Measurements from ENCODE around the gene ZNF304.
"Not testable (repeated sequence)": the region's sequence is repeated elsewhere in the genome, so short reads cannot be mapped to it uniquely, and the experiment has no call there.

Gene ZNF304

GRCh38 chr19:57363688-57364181 is 12.7 kb downstream of the ZNF304 start:
- Histone ChIP-seq H3K27ac (ENCODE audit: poor library complexity, severe bottlenecking) (peak overlapping the region; percentile 24), H3K36me3 (ENCODE audit: low read depth) (peaks cover 5% of the 10 kb centered on the region), H3K4me3 (ENCODE audit: severe bottlenecking) (peak overlapping the region; percentile 49), H3K4me1 (ENCODE audit: insufficient read depth, poor library complexity, severe bottlenecking) (no peaks in the 10 kb centered on the region), H3K27me3 (ENCODE audit: insufficient read depth, poor library complexity, severe bottlenecking) (no peaks in the 10 kb centered on the region), H3K9me3 (ENCODE audit: severe bottlenecking) (no peaks in the 10 kb centered on the region)
- peak; percentile 12 for ATAC-seq (ENCODE audit: low read depth)
- TF ChIP-seq CTCF (IDR thresholded peaks at IDR 0.05; ENCODE audit: poor library complexity, severe bottlenecking): no peak
- no peak for DNase-seq (ENCODE audit: low spot score)

- H3K4me3 ChIP-seq (ENCODE audit: severe bottlenecking): no peak overlapping the region
- H3K9me3 ChIP-seq (ENCODE audit: severe bottlenecking): no peaks in the 10 kb centered on the region
- no peaks in the 10 kb centered on the region for H3K27me3 ChIP-seq (ENCODE audit: insufficient read depth, poor library complexity, severe bottlenecking)
- H3K36me3 ChIP-seq (ENCODE audit: low read depth): peaks cover 5% of the 10 kb centered on the region
- H3K27ac ChIP-seq (ENCODE audit: poor library complexity, severe bottlenecking): no peak overlapping the region
- ATAC-seq (ENCODE audit: low read depth) (no peak), DNase-seq (ENCODE audit: low spot score) (no peak)
- TF ChIP-seq CTCF (IDR thresholded peaks at IDR 0.05; ENCODE audit: poor library complexity, severe bottlenecking): no peak
- H3K4me1 ChIP-seq (ENCODE audit: insufficient read depth, poor library complexity, severe bottlenecking): no peaks in the 10 kb centered on the region
Observed at GRCh38 chr19:57366776-57367175, 15.7 kb downstream of the ZNF304 start.

GRCh38 chr19:57374179-57374578 is 23.1 kb downstream of the ZNF304 start:
- no peaks in the 10 kb centered on the region for H3K4me1 ChIP-seq (ENCODE audit: insufficient read depth, poor library complexity, severe bottlenecking)
- peaks cover 8% of the 10 kb centered on the region for H3K9me3 ChIP-seq (ENCODE audit: severe bottlenecking)
- ATAC-seq (ENCODE audit: low read depth): no peak
- H3K27me3 ChIP-seq (ENCODE audit: insufficient read depth, poor library complexity, severe bottlenecking): no peaks in the 10 kb centered on the region
- H3K4me3 ChIP-seq (ENCODE audit: severe bottlenecking): no peak overlapping the region
- TF ChIP-seq CTCF (IDR thresholded peaks at IDR 0.05; ENCODE audit: poor library complexity, severe bottlenecking): no peak
- H3K27ac ChIP-seq (ENCODE audit: poor library complexity, severe bottlenecking): no peak overlapping the region
- H3K36me3 ChIP-seq (ENCODE audit: low read depth): peaks cover 37% of the 10 kb centered on the region
- no peak for DNase-seq (ENCODE audit: low spot score)

DNA sequence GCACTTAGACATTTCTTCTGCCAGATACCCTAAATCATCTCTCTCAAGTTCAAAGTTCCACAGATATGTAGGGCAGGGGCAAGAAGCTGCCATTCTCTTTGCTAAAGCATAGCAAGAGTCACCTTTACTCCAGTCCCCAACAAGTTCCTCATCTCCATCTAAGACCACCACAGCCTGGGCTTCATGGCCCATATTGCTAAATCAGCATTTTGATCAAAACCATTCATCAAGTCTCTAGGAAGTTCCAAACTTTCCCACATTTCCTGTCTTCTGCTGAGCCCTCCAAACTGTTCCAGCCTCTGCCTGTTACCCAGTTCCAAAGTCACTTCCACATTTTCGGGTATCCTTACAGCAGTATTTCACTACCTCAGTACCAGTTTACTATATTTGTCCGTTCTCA is 23.6 kb downstream of the ZNF304 start:
- H3K27ac ChIP-seq (ENCODE audit: poor library complexity, severe bottlenecking); H3K27me3 ChIP-seq (ENCODE audit: insufficient read depth, poor library complexity, severe bottlenecking); H3K4me3 ChIP-seq (ENCODE audit: severe bottlenecking); ATAC-seq (ENCODE audit: low read depth); H3K4me1 ChIP-seq (ENCODE audit: insufficient read depth, poor library complexity, severe bottlenecking); H3K9me3 ChIP-seq (ENCODE audit: severe bottlenecking); DNase-seq (ENCODE audit: low spot score): not testable (repeated sequence)
- peaks cover 37% of the 10 kb centered on the region for H3K36me3 ChIP-seq (ENCODE audit: low read depth)

DNA sequence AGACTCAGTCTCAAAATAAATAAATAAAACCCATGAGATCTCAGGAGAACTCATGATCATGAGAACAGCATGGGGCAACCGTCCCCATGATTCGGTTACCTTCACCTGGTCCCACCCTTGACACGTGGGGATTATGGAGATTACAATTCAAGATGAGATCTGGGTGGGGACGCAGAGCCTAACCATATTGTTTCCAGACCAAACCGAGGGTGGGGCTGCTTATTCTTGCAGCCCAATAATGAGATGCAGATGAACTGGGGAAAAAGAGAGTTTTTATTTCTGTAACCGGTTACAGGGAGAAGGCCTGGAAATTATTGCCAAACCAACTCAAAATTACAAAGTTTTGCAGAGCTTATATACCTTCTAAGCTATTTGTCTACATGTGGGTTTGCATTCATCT is 25.1 kb downstream of the ZNF304 start:
- ATAC-seq (ENCODE audit: low read depth) (no peak), DNase-seq (ENCODE audit: low spot score) (no peak)
- TF ChIP-seq CTCF (IDR thresholded peaks at IDR 0.05; ENCODE audit: poor library complexity, severe bottlenecking): no peak
- Histone ChIP-seq H3K27ac (ENCODE audit: poor library complexity, severe bottlenecking) (no peak overlapping the region), H3K4me3 (ENCODE audit: severe bottlenecking) (no peak overlapping the region), H3K4me1 (ENCODE audit: insufficient read depth, poor library complexity, severe bottlenecking) (no peaks in the 10 kb centered on the region), H3K9me3 (ENCODE audit: severe bottlenecking) (peaks cover 8% of the 10 kb centered on the region), H3K27me3 (ENCODE audit: insufficient read depth, poor library complexity, severe bottlenecking) (no peaks in the 10 kb centered on the region), H3K36me3 (ENCODE audit: low read depth) (peaks cover 37% of the 10 kb centered on the region)
